Astrocyte of the hippocampus (primary cell): ENCODE measurements around the gene SC5D.
A peak's percentile ranks its signal among the peaks of the same experiment; 100 is the strongest.

Experiments
- DNase-seq: peaks from one replicate; pipeline ENCODE4 v3.0.0; 2011; ENCODE audit warnings: low read depth, low spot score

SC5D gene, protein sequence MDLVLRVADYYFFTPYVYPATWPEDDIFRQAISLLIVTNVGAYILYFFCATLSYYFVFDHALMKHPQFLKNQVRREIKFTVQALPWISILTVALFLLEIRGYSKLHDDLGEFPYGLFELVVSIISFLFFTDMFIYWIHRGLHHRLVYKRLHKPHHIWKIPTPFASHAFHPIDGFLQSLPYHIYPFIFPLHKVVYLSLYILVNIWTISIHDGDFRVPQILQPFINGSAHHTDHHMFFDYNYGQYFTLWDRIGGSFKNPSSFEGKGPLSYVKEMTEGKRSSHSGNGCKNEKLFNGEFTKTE

GRCh38 chr11:121292495-121293287, at the start of gene SC5D:
Gene SC5D, plus strand, starts transcription at chr11:121292771. Its CDS starts 10,605 bp downstream, at chr11:121303376.
- DNase-seq = peak; percentile 98

- DNase-seq = no peak
These were observed 47.7 kb upstream of the SC5D start for GRCh38 chr11:121244884-121245283.

DNA sequence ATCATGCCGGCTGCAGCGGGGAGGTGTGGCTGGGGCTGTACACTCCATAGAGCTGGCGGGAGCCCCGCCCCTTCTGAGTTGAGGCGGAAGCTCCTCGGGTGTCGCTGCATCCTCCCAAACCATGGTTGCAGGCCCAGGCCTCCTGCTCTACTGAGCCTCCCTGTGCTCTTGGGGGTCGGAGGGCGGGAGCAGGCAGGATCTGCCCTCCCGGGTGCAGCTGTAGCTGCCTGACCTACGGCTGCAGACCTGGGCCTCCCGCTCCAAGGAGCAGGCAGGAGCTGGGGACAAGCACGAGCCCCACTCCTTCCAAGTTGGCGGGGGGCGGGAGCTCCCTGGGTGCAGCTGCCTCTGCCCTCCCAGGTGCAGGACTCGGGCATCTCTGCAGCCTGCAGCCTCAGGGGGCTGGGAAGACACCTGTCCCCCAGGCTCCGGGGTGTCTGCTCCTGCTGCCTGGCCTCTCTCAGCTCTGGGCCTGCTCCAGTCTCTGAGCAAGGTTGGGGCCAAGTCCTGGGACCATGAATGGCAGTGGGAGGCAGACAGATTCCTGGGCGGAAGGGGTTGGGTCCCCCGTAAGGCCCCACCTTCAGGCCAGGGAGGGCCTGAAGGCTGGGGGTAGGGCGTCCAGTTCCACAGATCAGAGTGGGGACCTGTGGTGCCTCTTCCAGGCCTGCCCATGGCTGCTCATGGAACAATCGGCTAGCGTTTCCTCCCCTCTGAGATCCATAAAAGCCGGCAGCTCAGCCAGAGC, 46.4 kb upstream of the SC5D start:
- DNase-seq = no peak

GRCh38 chr11:121246769-121247035, 45.9 kb upstream of the SC5D start:
- no peak for DNase-seq

- DNase-seq = no peak
These were observed 44.1 kb upstream of the SC5D start for GRCh38 chr11:121248496-121248895.

- peak; percentile 72 for DNase-seq
These were observed 43.4 kb upstream of the SC5D start for GRCh38 chr11:121249039-121249663.

DNA sequence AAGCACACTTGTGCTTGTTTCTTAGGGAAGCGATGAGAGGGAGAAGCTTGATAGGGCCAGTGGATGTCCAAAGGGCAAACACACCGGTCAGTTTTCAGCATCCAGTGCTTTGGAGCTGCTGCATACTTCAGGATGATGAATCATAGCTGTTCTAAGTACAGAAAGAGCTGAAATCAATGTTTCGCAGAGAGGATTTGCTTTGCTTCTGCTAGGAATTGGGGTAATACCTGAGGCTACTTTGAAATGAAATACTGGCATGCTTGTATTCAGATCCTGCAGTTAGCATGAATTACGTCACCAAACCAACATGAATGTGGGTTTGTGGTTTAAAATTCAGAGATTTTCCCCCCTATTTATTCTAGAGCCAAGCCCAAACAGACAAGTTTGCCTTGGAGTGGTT, 41.7 kb upstream of the SC5D start:
- peak; percentile 70 for DNase-seq

- no peak for DNase-seq
These were observed 38.6 kb upstream of the SC5D start for GRCh38 chr11:121253951-121254350.

DNA sequence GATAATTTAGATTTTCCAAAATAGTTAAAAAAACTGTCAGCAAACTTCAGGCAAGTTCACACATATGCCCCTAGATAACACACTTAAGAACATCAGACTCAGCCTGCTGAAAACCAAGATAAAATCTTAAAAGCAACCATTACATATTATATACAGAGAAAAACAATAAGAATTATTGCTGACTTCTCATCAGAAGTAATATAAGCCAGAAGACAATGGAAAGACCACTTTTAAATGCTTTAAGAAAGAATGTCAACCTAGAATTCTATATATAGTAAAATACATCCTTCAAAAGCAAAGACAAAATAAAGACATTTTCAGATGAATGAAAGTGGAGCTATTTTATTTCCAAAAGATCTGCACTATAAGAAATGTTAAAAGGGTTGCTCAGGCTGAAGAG, 37.8 kb upstream of the SC5D start:
- DNase-seq = no peak

- no peak for DNase-seq
These were observed 37.0 kb upstream of the SC5D start for GRCh38 chr11:121255473-121256125.

DNA sequence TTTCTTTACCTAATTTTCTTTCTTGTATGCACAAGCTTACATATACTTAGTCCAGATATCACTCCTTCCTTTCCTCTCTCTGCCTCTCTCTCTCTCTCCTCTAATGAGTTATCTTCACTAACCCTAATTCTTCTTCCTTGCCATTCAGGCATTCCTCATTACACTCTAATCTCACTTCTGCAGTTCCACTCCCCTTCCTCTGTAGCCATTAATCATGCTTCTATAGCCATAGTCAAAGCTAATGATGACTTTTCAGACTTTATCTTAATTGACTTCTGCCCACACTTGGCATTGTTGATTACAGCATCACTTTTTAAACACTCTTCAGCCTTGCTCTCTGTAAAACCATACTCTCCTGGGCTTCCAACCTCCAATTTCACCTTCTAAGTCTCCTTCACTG, 35.3 kb upstream of the SC5D start:
- DNase-seq = no peak

DNA sequence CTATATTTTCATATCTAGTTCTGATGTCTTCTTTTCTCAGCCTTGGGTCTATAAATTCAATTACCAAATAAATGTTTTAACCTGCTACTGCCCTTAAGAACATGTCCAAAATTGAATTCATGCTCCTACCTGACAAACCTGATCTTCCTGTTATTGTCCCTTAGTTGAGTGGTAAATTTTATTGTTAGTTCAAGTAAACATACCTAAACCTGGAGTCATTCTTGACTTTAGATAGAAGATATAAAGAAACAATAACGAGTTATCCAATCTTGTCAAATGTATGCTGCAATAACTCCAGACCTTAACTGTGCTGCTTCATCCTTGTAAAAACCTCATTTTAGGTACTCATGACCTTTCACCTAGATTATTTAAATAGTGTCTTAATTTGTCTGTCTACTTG, 34.6 kb upstream of the SC5D start:
- no peak for DNase-seq

DNA sequence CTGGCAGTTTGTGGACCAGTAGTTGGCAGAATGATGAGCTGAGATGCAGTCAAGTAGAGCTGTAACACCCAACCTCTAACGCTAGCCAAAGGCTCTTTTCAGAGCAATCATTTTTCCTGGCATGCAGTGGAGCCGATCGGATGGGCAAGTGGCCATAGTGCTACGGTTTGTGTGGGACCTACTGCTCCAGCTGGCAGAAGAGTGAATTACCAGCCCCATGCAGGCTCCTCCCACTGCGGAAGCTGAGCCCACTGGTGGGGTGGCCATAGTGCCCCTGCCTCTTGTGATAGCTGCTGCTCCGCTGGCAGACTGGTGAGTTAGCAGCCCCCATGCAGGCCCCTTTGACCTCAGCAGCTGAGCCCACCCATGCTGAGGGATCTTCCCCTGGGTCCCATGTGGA, 27.0 kb upstream of the SC5D start:
- DNase-seq = no peak

GRCh38 chr11:121268581-121268980, 24.0 kb upstream of the SC5D start:
- no peak for DNase-seq

GRCh38 chr11:121270001-121270678, 22.4 kb upstream of the SC5D start:
- DNase-seq = no peak

- no peak for DNase-seq
These were observed 18.1 kb upstream of the SC5D start for GRCh38 chr11:121274332-121274991.

GRCh38 chr11:121281698-121282097, 10.9 kb upstream of the SC5D start:
- no peak for DNase-seq

GRCh38 chr11:121282386-121282785, 10.2 kb upstream of the SC5D start:
- DNase-seq = no peak

GRCh38 chr11:121282886-121283502, 9.6 kb upstream of the SC5D start:
- no peak for DNase-seq

- DNase-seq = no peak
These were observed 1.3 kb upstream of the SC5D start for GRCh38 chr11:121291319-121291718.
